Panc1 (cell line): ENCODE measurements around the gene ASTN2. TPM values are rescaled to one million over a fixed set of nuclear protein-coding genes. Genes with fewer than 3 reads are reported as not detected.

Experiments
- ATAC-seq: fragments of 200-7000 bp; cut with Tn5 transposase; 2 replicates; pipeline ENCODE4 v1.9.1; 2020; ENCODE audit warnings: mild to moderate bottlenecking, moderate library complexity
- BruUV-seq: library from RNA; stranded (reverse); fragments of 400-500 nt; replicated peaks from 2 replicates; lab custom pipeline; 2021; lab: Mats Ljungman, UMichigan
- CTCF ChIA-PET: fragments of 300-600 bp; sonication (Branson Sonifier 250); formaldehyde crosslinking; loops from one replicate; lab custom pipeline; 2022; ENCODE audit warnings: antibody characterized with exemption; lab: Charles Lee
- POLR2A ChIA-PET: fragments of 300-600 bp; sonication (Branson Sonifier 250); formaldehyde crosslinking; loops from one replicate; lab custom pipeline; 2022; ENCODE audit warnings: antibody characterized with exemption; lab: Charles Lee
- DNase-seq: peaks from one replicate; pipeline ENCODE4 v3.0.0-alpha.2; 2010; ENCODE audit warnings: low read depth, low spot score
- H3K27ac ChIP-seq: 2 replicates; pipeline ENCODE4 v1.5.1; 2011; ENCODE audit warnings: mild to moderate bottlenecking, low read length, inconsistent platforms
- H3K27me3 ChIP-seq: fragments of 200-500 bp; sonication (Bioruptor generic); 2 replicates; pipeline ENCODE4 v1.6.0; 2014; ENCODE audit warnings: low read length, inconsistent platforms; ENCODE audit not compliant: control insufficient read depth, insufficient read depth
- H3K36me3 ChIP-seq: fragments of 200-500 bp; sonication (Bioruptor generic); 2 replicates; pipeline ENCODE4 v1.5.1; 2014; ENCODE audit warnings: inconsistent platforms, mild to moderate bottlenecking, low read length, moderate library complexity; ENCODE audit not compliant: control insufficient read depth, insufficient read depth
- H3K4me1 ChIP-seq: 2 replicates; pipeline ENCODE4 v1.5.1; 2011; ENCODE audit warnings: inconsistent platforms, mild to moderate bottlenecking, low read length, moderate library complexity; ENCODE audit not compliant: control insufficient read depth, insufficient read depth
- H3K4me3 ChIP-seq, 2 experiments: 2 replicates each; pipeline ENCODE4 v1.5.1; 2011 to 2012; ENCODE audit warnings: low read depth in 2 of 2, low read length in 2 of 2, mild to moderate bottlenecking in 2 of 2, inconsistent platforms in 1 of 2, moderate library complexity in 1 of 2
- H3K9me3 ChIP-seq: fragments of 200-500 bp; sonication (Bioruptor generic); 2 replicates; pipeline ENCODE4 v1.5.1; 2014; ENCODE audit warnings: low read depth, mild to moderate bottlenecking, inconsistent platforms, low read length, moderate library complexity; ENCODE audit not compliant: control insufficient read depth, insufficient read depth
- POLR2AphosphoS5 ChIP-seq: IDR thresholded peaks from 2 replicates; pipeline ENCODE4 v1.6.1; 2012; ENCODE audit warnings: mild to moderate bottlenecking, low read depth, low read length, moderate library complexity
- SIN3A ChIP-seq: IDR thresholded peaks from 2 replicates; pipeline ENCODE4 v1.6.1; 2012; ENCODE audit warnings: low read depth, mild to moderate bottlenecking, low read length, moderate library complexity, borderline replicate concordance; ENCODE audit not compliant: insufficient read depth
- TCF7L2 ChIP-seq: IDR thresholded peaks from 2 replicates; pipeline ENCODE4 v1.6.1; 2011; ENCODE audit warnings: mild to moderate bottlenecking, low read depth, low read length, inconsistent platforms
- in situ Hi-C: cut with HindIII; loops from 2 replicates; pipeline ENCODE4 v1.10.0; 2016; ENCODE audit warnings: low sequenced_read_pairs, low pct_unique_long_range_greater_than_20kb
- intact Hi-C: fragments of 100-400 bp; cut with micrococcal nuclease; formaldehyde crosslinking; loops from one replicate; pipeline ENCODE4 v1.10.0; 2022; ENCODE audit not compliant: unreplicated experiment
- total RNA-seq: library from RNA; stranded (reverse); gene quantifications from one replicate; pipeline ENCODE4 v1.2.1, GENCODE V29; 2021; ENCODE audit not compliant: unreplicated experiment
- TF ChIP-seq, protein P1 (sequence below), 2 experiments: IDR thresholded peaks; 2 replicates each; pipeline ENCODE4 v1.6.1; 2011 to 2012; ENCODE audit warnings: low read depth in 2 of 2, control low read depth in 1 of 2, low read length in 1 of 2, mild to moderate bottlenecking in 1 of 2, moderate library complexity in 1 of 2; ENCODE audit not compliant: insufficient read depth in 1 of 2
- TF ChIP-seq, protein P2 (sequence below): fragments of 450-650 bp; IDR thresholded peaks from 2 replicates; pipeline ENCODE4 v1.5.1; 2017; ENCODE audit warnings: mild to moderate bottlenecking

ASTN2 gene
- total RNA-seq, 1 experiment from 2014 or later = 3.9 TPM

DNA sequence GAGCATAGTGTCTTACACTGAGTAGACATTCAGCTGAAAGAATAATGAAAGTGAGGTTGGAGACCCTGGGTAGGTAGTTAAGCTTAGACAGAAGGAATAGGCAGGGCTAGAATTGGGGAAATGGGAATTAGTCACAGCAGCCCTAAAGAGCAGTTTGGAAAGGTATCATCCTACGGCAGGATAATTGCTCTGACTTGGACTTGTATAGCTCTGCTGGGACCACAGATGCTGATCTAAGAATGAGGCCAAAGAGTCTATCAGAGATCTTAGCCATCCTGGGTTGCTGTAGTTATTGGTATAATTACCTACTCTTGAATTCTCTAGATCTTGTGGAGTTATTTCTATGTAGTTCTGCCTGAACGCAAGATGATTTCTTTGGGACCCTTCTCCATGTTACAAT lies 288.0 kb downstream of the ASTN2 start:
- Histone ChIP-seq H3K27ac (no peak overlapping the region), H3K4me3 (no peak overlapping the region), H3K36me3 (no peaks in the 10 kb centered on the region), H3K4me1 (no peaks in the 10 kb centered on the region), H3K27me3 (no peaks in the 10 kb centered on the region), H3K9me3 (no peaks in the 10 kb centered on the region)
- intact Hi-C loops = no loop called here
- in situ Hi-C loops = no loop called here
- CTCF ChIA-PET = no interaction called here
- DNase-seq = no peak
- no TSS peak for BruUV-seq
- ATAC-seq = no peak
- POLR2A ChIA-PET = no interaction called here
- TF ChIP-seq, protein P1, sequence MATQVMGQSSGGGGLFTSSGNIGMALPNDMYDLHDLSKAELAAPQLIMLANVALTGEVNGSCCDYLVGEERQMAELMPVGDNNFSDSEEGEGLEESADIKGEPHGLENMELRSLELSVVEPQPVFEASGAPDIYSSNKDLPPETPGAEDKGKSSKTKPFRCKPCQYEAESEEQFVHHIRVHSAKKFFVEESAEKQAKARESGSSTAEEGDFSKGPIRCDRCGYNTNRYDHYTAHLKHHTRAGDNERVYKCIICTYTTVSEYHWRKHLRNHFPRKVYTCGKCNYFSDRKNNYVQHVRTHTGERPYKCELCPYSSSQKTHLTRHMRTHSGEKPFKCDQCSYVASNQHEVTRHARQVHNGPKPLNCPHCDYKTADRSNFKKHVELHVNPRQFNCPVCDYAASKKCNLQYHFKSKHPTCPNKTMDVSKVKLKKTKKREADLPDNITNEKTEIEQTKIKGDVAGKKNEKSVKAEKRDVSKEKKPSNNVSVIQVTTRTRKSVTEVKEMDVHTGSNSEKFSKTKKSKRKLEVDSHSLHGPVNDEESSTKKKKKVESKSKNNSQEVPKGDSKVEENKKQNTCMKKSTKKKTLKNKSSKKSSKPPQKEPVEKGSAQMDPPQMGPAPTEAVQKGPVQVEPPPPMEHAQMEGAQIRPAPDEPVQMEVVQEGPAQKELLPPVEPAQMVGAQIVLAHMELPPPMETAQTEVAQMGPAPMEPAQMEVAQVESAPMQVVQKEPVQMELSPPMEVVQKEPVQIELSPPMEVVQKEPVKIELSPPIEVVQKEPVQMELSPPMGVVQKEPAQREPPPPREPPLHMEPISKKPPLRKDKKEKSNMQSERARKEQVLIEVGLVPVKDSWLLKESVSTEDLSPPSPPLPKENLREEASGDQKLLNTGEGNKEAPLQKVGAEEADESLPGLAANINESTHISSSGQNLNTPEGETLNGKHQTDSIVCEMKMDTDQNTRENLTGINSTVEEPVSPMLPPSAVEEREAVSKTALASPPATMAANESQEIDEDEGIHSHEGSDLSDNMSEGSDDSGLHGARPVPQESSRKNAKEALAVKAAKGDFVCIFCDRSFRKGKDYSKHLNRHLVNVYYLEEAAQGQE (IDR thresholded peaks at IDR 0.05; ENCODE audit: insufficient read depth in 1 of 2, low read depth in 2 of 2, low read length in 1 of 2) = no peak
- no peak for TF ChIP-seq SIN3A
- TF ChIP-seq, protein P2, sequence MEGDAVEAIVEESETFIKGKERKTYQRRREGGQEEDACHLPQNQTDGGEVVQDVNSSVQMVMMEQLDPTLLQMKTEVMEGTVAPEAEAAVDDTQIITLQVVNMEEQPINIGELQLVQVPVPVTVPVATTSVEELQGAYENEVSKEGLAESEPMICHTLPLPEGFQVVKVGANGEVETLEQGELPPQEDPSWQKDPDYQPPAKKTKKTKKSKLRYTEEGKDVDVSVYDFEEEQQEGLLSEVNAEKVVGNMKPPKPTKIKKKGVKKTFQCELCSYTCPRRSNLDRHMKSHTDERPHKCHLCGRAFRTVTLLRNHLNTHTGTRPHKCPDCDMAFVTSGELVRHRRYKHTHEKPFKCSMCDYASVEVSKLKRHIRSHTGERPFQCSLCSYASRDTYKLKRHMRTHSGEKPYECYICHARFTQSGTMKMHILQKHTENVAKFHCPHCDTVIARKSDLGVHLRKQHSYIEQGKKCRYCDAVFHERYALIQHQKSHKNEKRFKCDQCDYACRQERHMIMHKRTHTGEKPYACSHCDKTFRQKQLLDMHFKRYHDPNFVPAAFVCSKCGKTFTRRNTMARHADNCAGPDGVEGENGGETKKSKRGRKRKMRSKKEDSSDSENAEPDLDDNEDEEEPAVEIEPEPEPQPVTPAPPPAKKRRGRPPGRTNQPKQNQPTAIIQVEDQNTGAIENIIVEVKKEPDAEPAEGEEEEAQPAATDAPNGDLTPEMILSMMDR = no peak

DNA sequence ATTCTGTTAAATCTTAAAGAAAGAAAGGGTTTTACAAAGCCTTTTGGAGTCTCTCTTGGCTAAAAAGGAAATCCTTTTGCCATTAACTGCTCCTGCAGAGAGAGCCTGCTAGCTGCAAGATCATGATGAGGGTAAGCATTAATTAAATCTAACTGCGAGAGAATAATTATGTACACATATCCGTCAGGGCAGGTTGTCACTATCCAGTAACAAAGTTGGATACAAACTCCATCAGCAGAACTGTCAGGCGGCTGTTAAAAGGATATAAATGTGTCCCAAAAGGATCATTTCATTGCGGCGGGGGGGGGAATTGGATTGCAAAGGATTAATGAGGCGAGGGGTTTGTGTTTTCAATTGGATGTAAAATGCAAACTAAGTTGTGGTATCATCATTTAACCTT lies 289.3 kb downstream of the ASTN2 start:
- ATAC-seq (no peak), DNase-seq (no peak)
- intact Hi-C loops (no loop called here), in situ Hi-C loops (no loop called here)
- no peaks in the 10 kb centered on the region for H3K4me1 ChIP-seq
- no peaks in the 10 kb centered on the region for H3K27me3 ChIP-seq
- H3K27ac ChIP-seq = no peak overlapping the region
- H3K36me3 ChIP-seq = no peaks in the 10 kb centered on the region
- no peaks in the 10 kb centered on the region for H3K9me3 ChIP-seq
- BruUV-seq = no TSS peak
- CTCF ChIA-PET = no interaction called here
- H3K4me3 ChIP-seq = no peak overlapping the region
- POLR2A ChIA-PET = no interaction called here
- no peak for TF ChIP-seq SIN3A
- no peak for TF ChIP-seq TCF7L2
- TF ChIP-seq POLR2AphosphoS5 = no peak
- TF ChIP-seq, protein P2 = no peak
- TF ChIP-seq, protein P1 (IDR thresholded peaks at IDR 0.05; ENCODE audit: insufficient read depth in 1 of 2, low read depth in 2 of 2, low read length in 1 of 2) = no peak
